RPMI7951 (cell line): ENCODE measurements around the gene COL5A1. TPM values are rescaled to one million over a fixed set of nuclear protein-coding genes. Genes with fewer than 3 reads are reported as not detected.

Experiments
- DNase-seq: peaks from one replicate; pipeline ENCODE4 v3.0.0-alpha.2; 2012; ENCODE audit warnings: low read depth
- total RNA-seq: library from RNA; depleted of rRNA; stranded (reverse); fragments of >200 nt; shearing (Covaris generic); gene quantifications from 2 replicates; pipeline ENCODE4 v1.2.3, GENCODE V29; 2014

Gene COL5A1
- total RNA-seq, 1 experiment from 2014 or later, result 138 TPM

GRCh38 chr9:134606951-134607731, 34.5 kb upstream of the COL5A1 start:
- peak; percentile 82 for DNase-seq

DNA sequence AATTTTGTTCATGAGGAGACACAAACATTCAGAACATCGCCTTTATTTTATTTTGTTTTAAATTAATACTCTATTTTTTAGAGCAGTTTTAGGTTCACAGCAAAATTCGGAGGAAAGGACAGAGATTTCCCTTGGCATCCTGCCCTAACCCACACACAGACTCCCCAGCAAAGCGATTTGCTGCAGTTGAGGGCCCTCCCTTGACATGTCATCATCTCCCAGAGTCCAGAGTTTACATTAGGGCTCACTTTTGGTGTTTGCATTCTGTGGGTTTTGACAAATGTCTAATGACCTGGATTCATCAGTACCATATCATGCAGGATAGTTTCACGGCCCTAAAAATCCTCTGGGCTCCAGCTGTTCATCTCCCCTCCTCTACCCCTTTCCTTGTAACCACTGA, 33.6 kb upstream of the COL5A1 start:
- DNase-seq, result peak; percentile 74

DNA sequence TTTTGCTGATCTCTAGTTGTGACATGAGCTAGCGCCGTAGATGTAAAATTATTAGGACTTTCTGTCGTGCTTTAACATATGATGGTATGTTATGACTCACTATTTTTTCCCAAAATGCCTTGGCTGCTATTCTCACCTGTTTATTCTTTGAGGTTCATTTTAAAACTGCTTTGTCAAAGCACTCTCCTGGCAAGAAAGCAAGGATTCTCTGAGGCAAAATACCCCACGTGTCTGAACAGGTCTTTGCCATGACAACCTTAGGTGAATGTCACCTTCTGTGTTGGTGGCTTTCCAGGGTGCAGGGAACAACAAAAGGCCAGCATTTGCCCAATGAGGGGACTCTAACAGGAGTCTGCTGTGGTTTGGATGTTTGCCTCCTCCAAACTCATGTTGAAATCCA, 30.6 kb upstream of the COL5A1 start:
- DNase-seq, result no peak

GRCh38 chr9:134612309-134612708, 29.3 kb upstream of the COL5A1 start:
- no peak for DNase-seq

DNA sequence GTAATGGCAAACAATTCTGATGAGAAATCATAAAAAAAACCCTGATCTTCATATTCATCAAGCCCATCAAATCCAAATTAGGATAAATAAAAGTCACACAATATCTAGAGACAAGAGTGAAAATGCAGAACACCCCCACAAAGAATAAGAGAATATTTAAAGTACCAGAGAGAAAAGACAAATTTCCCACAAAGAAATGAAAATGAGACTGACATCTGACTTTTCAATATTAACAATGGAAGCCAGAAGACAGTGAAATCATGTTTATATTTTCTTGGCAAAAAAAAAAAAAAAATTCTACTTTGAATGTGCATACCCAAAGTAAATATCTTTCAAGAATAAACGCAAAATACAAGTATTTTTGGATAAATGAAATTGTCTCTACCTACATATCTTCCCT, 28.9 kb upstream of the COL5A1 start:
- DNase-seq, result no peak

GRCh38 chr9:134614256-134614655, 27.3 kb upstream of the COL5A1 start:
- no peak for DNase-seq

DNA sequence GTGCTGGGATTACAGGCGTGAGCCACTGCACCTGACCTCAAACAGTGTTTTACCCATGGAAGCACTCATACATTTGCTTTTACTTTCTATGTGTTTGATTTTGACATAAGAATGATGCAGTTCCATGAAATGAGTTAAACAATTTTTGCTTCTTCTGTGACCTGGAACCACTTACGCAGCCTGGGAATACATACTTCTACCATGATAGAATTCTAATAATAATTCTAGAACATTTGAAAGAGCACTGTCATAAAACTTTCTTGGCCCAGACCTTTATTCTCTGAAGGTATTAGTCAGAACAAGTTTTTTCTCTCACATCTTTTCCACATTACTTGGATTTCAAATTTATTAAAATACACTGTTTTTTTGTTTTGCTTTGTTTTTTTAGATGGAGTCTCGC, 25.3 kb upstream of the COL5A1 start:
- no peak for DNase-seq

GRCh38 chr9:134617246-134617645, 24.4 kb upstream of the COL5A1 start:
- DNase-seq, result no peak

- no peak for DNase-seq
These were observed 23.8 kb upstream of the COL5A1 start for GRCh38 chr9:134617836-134618162.

DNA sequence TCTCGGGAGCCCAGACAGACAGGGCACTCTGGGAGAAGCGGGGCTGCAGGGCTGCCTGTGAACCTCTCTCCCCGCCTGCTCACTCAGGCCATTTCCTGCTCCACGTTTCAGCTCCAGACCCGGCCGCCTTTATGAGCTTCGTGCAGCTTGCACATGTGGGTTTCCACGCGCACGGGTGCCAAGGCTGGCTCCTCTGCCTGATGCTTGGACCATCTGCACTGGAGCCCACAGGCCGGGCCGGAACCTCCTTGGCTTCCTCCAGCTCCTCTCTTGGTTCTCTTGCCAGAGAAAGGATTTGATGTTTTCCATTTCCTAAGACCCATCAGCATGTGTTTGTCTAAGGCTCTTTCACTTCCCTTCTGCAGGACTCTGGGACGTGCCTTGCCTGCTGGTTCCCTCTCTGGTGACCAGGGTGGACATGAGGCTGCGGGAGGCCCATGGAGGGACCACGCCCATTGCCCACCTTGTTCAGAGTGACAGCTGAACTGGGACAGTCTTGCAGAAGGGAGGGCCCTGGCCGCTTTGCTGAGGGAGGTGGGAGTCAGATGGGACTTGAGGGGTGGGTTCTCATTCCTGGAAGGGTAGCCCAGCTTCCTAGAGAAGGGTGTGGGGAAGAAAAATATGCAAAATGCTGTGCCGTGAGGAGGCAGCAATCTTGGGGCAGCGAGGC, 23.3 kb upstream of the COL5A1 start:
- DNase-seq, result no peak

GRCh38 chr9:134618833-134619447, 22.7 kb upstream of the COL5A1 start:
- DNase-seq, result no peak

- no peak for DNase-seq
These were observed 22.1 kb upstream of the COL5A1 start for GRCh38 chr9:134619448-134619982.

GRCh38 chr9:134619983-134620661, 21.5 kb upstream of the COL5A1 start:
- DNase-seq, result no peak

- DNase-seq, result no peak
These were observed 20.6 kb upstream of the COL5A1 start for GRCh38 chr9:134620751-134621557.

- DNase-seq, result no peak
These were observed 20.0 kb upstream of the COL5A1 start for GRCh38 chr9:134621558-134622110.

DNA sequence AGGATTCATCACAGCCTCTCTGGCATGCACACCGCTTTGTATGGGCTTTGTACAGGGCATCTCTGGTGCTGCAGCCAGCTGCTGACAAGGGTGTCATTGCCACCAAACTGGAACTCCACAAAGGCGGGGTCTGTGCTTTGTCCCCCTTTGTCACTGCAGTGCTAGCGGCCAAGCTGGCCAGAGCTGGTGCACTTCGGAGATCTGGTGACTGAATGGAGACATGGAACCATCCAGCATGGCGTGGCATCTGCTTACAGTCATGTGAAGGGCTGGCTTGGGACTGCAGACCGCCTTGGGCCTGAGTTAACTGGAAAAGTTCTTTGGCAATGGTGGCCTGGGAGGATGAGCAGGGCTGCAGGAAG, 18.7 kb upstream of the COL5A1 start:
- DNase-seq, result no peak

- DNase-seq, result no peak
These were observed 18.1 kb upstream of the COL5A1 start for GRCh38 chr9:134623258-134624066.

DNA sequence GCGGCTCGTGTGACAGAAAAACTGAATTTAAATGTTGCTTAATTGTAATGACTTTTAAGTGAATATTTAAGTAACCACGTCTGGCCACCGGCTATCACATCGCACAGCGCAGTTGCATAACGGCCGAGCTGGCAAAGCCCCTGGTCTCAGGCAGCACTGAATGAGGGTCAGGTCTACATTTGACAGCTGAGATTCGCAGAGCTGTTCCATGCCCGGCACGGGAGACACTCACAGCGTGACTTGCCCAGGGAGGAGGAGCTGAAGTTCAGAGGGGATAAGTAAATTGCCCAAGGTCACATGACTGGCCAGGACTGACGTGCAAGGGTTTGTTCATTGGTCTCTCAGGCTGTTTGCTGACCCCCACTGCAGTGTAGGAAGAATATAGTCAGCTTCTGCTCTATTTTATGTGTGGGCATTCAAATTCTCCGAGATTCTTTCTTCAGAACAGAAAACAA, 17.4 kb upstream of the COL5A1 start:
- DNase-seq, result peak; percentile 80

DNA sequence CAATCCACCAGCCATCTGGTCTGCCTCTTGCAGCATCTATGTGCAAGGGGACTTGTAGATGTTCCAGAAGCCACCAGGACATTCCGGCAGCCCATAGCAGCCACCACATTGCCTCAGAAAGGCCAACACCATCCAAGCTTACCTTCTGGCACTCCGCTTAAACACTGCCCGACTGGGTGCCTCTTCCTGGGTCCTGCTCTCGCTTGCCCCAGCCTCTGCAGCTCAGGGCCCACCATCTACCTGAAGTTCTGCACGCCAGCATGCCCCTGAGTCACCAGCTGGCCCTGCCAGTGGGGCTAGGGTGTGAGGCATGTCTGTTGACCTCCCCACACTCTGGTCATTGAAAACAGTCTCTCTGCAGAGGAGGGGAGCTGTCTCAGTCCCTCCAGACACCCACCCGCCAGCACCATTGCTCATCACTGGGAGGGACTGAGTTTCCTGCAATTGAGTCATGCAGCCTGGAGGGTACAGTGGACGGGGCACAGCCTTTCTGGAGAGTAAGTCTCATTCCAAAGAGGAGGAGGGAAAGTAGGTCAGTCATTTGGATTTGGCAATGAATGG, 16.9 kb upstream of the COL5A1 start:
- DNase-seq, result peak; percentile 97
